HG03097 (cell line): ENCODE measurements around the gene GPC3.
"Not testable (repeated sequence)": the region's sequence is repeated elsewhere in the genome, so short reads cannot be mapped to it uniquely, and the experiment has no call there.

Experiments used
- ATAC-seq: cut with Tn5 transposase; IDR thresholded peaks from one replicate; pipeline ENCODE4 v1.9.1; 2021; ENCODE audit not compliant: unreplicated experiment, low FRiP score

Gene GPC3

GRCh38 chrX:133999031-133999705 lies 13.8 kb upstream of the GPC3 start:
- ATAC-seq: no peak

GRCh38 chrX:133995759-133996158 lies 10.4 kb upstream of the GPC3 start:
- no peak for ATAC-seq

GRCh38 chrX:133994576-133994975 lies 9.2 kb upstream of the GPC3 start:
- no peak for ATAC-seq

- ATAC-seq: no peak
These were observed 7.5 kb upstream of the GPC3 start for GRCh38 chrX:133992882-133993281.

- ATAC-seq: no peak
These were observed 6.4 kb upstream of the GPC3 start for GRCh38 chrX:133991814-133992213.

GRCh38 chrX:133991057-133991456 lies 5.7 kb upstream of the GPC3 start:
- ATAC-seq: not testable (repeated sequence)

- ATAC-seq: no peak
These were observed 4.6 kb upstream of the GPC3 start for GRCh38 chrX:133989993-133990392.

GRCh38 chrX:133989490-133989889 lies 4.1 kb upstream of the GPC3 start:
- ATAC-seq: no peak

GRCh38 chrX:133988010-133988409 lies 2.6 kb upstream of the GPC3 start:
- ATAC-seq: no peak

- no peak for ATAC-seq
These were observed 1.8 kb upstream of the GPC3 start for GRCh38 chrX:133987188-133987587.

GRCh38 chrX:133985967-133986683 lies 731 bp upstream of the GPC3 start:
- ATAC-seq: no peak

GRCh38 chrX:133984857-133985163 lies 584 bp downstream of the GPC3 start:
- ATAC-seq: no peak

- no peak for ATAC-seq
These were observed 1.2 kb downstream of the GPC3 start for GRCh38 chrX:133983974-133984845.

- no peak for ATAC-seq
These were observed 2.0 kb downstream of the GPC3 start for GRCh38 chrX:133983256-133983973.

GRCh38 chrX:133981924-133982323 lies 3.5 kb downstream of the GPC3 start:
- no peak for ATAC-seq

GRCh38 chrX:133980832-133981588 lies 4.4 kb downstream of the GPC3 start:
- no peak for ATAC-seq

GRCh38 chrX:133980406-133980805 lies 5.0 kb downstream of the GPC3 start:
- no peak for ATAC-seq

- no peak for ATAC-seq
These were observed 5.7 kb downstream of the GPC3 start for GRCh38 chrX:133979641-133980230.

- no peak for ATAC-seq
These were observed 11.7 kb downstream of the GPC3 start for GRCh38 chrX:133973704-133974103.

GRCh38 chrX:133972916-133973315 lies 12.5 kb downstream of the GPC3 start:
- no peak for ATAC-seq
